Transverse colon (tissue), 4 donors: ENCODE results near the gene SYCP2. TPM values are rescaled to one million over a fixed set of nuclear protein-coding genes. Genes with fewer than 3 reads are reported as not detected.

Experiments
- DNase-seq: peaks from one replicate; pipeline ENCODE4 v3.0.0-alpha.2; 2019
- H3K27ac ChIP-seq, 4 donors: fragments of 200-600 bp; sonication (generic); 2 replicates each; pipeline ENCODE4 v1.5.1; 2016 to 2018; ENCODE audit warnings: inconsistent platforms in 4 of 4
- H3K27me3 ChIP-seq: fragments of 200-600 bp; sonication (generic); 2 replicates; pipeline ENCODE4 v1.5.1; 2017; ENCODE audit warnings: inconsistent platforms
- H3K36me3 ChIP-seq, 4 donors: fragments of 200-600 bp; sonication (generic); 2 replicates each; pipeline ENCODE4 v1.5.1; 2017 to 2019; ENCODE audit warnings: inconsistent platforms in 4 of 4
- H3K4me1 ChIP-seq, 4 donors: fragments of 200-600 bp; sonication (generic); 2 replicates each; pipeline ENCODE4 v1.5.1; 2017 to 2020; ENCODE audit warnings: inconsistent platforms in 4 of 4
- H3K4me3 ChIP-seq, 4 donors: fragments of 200-600 bp; sonication (generic); 1 replicate in 1 of 4; 2 replicates in 3 of 4; pipeline versions ENCODE4 v1.5.1 to v1.6.1; 2017 to 2019; ENCODE audit warnings: inconsistent platforms in 4 of 4
- H3K9me3 ChIP-seq, 2 donors: fragments of 200-600 bp; sonication (generic); 2 replicates each; pipeline ENCODE4 v1.5.1; 2017 to 2019; ENCODE audit warnings: inconsistent platforms in 2 of 2
- CTCF ChIP-seq, 5 experiments: fragments of 200-600 bp in 3 of 5; fragments of 450-650 bp in 2 of 5; sonication (generic) in 3 of 5; IDR thresholded peaks; 1 replicate in 2 of 5; 2 replicates in 3 of 5; pipeline ENCODE4 v1.5.1; 2016 to 2017; ENCODE audit warnings: antibody characterized with exemption in 5 of 5, inconsistent platforms in 3 of 5, mild to moderate bottlenecking in 2 of 5, moderate library complexity in 1 of 5
- EP300 ChIP-seq: sonication (generic); formaldehyde crosslinking; IDR thresholded peaks from one replicate; pipeline ENCODE4 v1.6.1; 2017; ENCODE audit warnings: antibody characterized with exemption, low read depth
- POLR2A ChIP-seq: fragments of 450-650 bp; IDR thresholded peaks from one replicate; pipeline ENCODE4 v1.6.1; 2016; ENCODE audit warnings: antibody characterized with exemption, mild to moderate bottlenecking, moderate library complexity
- POLR2AphosphoS5 ChIP-seq, 3 donors: sonication (generic); formaldehyde crosslinking; IDR thresholded peaks; one replicate each; pipeline ENCODE4 v1.6.1; 2016; ENCODE audit warnings: antibody characterized with exemption in 3 of 3
- WGBS, 2 donors: methylation state at CpG; one replicate each; pipeline ENCODE4 v1.1.5; 2018; ENCODE audit warnings: low coverage in 1 of 2; 5-methylcytosine and 5-hydroxymethylcytosine counted together
- in situ Hi-C, 4 donors: fragments of 200-750 bp; cut with MboI; loops; one replicate each; pipeline versions ENCODE4 v1.15.0 to v1.15.1; 2017; ENCODE audit warnings: low sequenced_read_pairs in 3 of 4, low pct_ligation_motif_present in 1 of 4, low pct_unique_long_range_greater_than_20kb in 1 of 4
- intact Hi-C: fragments of 100-400 bp; cut with DNase I; formaldehyde crosslinking; loops from one replicate; pipeline ENCODE4 v1.15.1; 2023; ENCODE audit warnings: low total_unique reads
- total RNA-seq, 4 donors: library from RNA; depleted of rRNA; stranded (reverse); fragments of >200 nt; gene quantifications; one replicate each; pipeline ENCODE4 v1.1.0, GENCODE V29; 2016

Gene SYCP2
- total RNA-seq, 4 donors from 2014 or later = 0.82 to 1.1 TPM; not detected in 2

GRCh38 chr20:59947376-59947775 is 13.9 kb upstream of the SYCP2 start:
- in situ Hi-C loops (no loop called here), intact Hi-C loops (no loop called here)
- Histone ChIP-seq H3K4me1 (peaks cover 0 to 6% (median 0%) of the 10 kb centered on the region in 4 donors), H3K27me3 (no peaks in the 10 kb centered on the region), H3K36me3 (peaks cover 0 to 30% (median 9%) of the 10 kb centered on the region in 4 donors), H3K4me3 (no peak overlapping the region), H3K9me3 (no peaks in the 10 kb centered on the region), H3K27ac (no peak overlapping the region)
- DNase-seq = no peak
- TF ChIP-seq POLR2AphosphoS5 (IDR thresholded peaks at IDR 0.05) (no peak), CTCF (IDR thresholded peaks at IDR 0.05) (no peak), EP300 (no peak), POLR2A (no peak)
- 54 to 87% methylated on average over 8 of the region's 8 CpGs for WGBS, 2 donors

- Histone ChIP-seq H3K27ac (no peak overlapping the region), H3K9me3 (no peaks in the 10 kb centered on the region), H3K27me3 (no peaks in the 10 kb centered on the region), H3K36me3 (peaks cover 0 to 26% (median 9%) of the 10 kb centered on the region in 4 donors), H3K4me3 (no peak overlapping the region), H3K4me1 (peaks cover 7 to 21% (median 10%) of the 10 kb centered on the region in 4 donors)
- 90 to 95% methylated on average over 2 of the region's 2 CpGs for WGBS, 2 donors
- in situ Hi-C loops = no loop called here
- intact Hi-C loops = no loop called here
- no peak for TF ChIP-seq POLR2AphosphoS5 (IDR thresholded peaks at IDR 0.05)
- no peak for TF ChIP-seq EP300
- no peak for TF ChIP-seq POLR2A
- no peak for TF ChIP-seq CTCF (IDR thresholded peaks at IDR 0.05)
- no peak for DNase-seq
Observed at GRCh38 chr20:59945731-59946130, 12.3 kb upstream of the SYCP2 start.

- Histone ChIP-seq H3K4me3 (no peak overlapping the region), H3K27me3 (no peaks in the 10 kb centered on the region), H3K4me1 (peaks cover 7 to 21% (median 10%) of the 10 kb centered on the region in 4 donors), H3K36me3 (peaks cover 0 to 26% (median 9%) of the 10 kb centered on the region in 4 donors), H3K27ac (no peak overlapping the region), H3K9me3 (no peaks in the 10 kb centered on the region)
- TF ChIP-seq POLR2A (no peak), POLR2AphosphoS5 (IDR thresholded peaks at IDR 0.05) (no peak), EP300 (no peak), CTCF (IDR thresholded peaks at IDR 0.05) (no peak)
- WGBS, 2 donors = 76 to 78% methylated on average over 3 of the region's 3 CpGs
- intact Hi-C loops (no loop called here), in situ Hi-C loops (no loop called here)
- no peak for DNase-seq
Observed at GRCh38 chr20:59945175-59945574, 11.7 kb upstream of the SYCP2 start.

GRCh38 chr20:59944726-59945125 is 11.3 kb upstream of the SYCP2 start:
- intact Hi-C loops = no loop called here
- no peak overlapping the region for H3K27ac ChIP-seq
- DNase-seq = no peak
- in situ Hi-C loops = no loop called here
- no peaks in the 10 kb centered on the region for H3K27me3 ChIP-seq
- H3K9me3 ChIP-seq = no peaks in the 10 kb centered on the region
- no peak overlapping the region for H3K4me3 ChIP-seq
- H3K36me3 ChIP-seq = peaks cover 0 to 26% (median 9%) of the 10 kb centered on the region in 4 donors
- 83 to 89% methylated on average over 7 of the region's 7 CpGs for WGBS, 2 donors
- TF ChIP-seq CTCF (IDR thresholded peaks at IDR 0.05) (no peak), POLR2AphosphoS5 (IDR thresholded peaks at IDR 0.05) (no peak), POLR2A (no peak), EP300 (no peak)
- H3K4me1 ChIP-seq = peaks cover 7 to 21% (median 10%) of the 10 kb centered on the region in 4 donors
